ENCODE results near the gene MAP3K7CL.

MAP3K7CL gene

DNA sequence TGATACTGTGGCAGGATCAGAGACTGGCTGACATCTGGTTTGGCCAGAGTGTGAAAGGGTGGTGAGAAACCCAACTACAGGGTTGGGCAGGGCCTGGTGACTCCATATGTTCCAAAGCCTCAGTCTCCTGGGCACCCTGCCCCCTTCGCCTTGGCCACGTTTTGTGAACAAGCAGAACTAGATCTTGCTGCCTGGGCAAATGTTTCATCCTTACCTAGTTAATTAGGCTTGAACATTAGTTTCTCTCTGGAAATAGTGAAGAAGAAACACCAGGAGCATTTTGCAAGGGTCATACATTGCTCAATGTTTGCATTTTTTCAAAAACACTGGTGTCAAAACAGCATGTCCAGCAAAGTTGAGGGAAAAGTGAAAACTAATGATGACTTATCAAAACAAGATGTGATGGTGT lies 60.5 kb downstream of the MAP3K7CL start:
- DNase-seq, result no peak

DNA sequence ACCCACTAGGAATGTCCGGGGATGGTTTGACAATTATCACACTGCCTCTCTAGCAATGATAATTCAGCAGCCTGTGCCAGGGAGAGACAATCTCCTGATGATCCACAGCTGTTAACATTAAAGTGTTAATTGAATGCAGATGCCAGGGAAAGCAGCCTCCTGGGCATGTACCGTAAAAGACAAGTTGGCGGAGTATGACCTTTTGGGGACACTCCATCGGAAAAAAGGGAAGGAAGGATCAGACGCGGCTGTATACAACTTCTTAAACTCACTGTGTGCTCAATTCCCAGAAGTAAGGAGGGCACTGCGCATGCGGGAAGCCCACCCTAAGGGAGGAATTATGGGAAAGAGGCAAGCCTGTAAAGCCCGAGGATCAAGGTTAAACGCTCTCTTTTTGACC lies 62.6 kb downstream of the MAP3K7CL start:
- Histone ChIP-seq H3K4me3 (ENCODE audit: insufficient read depth, low read depth, low read length, poor library complexity, severe bottlenecking) (no peak overlapping the region), H3K9me3 (ENCODE audit: control insufficient read depth, low read length) (peaks cover 3% of the 10 kb centered on the region), H3K27ac (ENCODE audit: insufficient read depth, low read length, poor library complexity, severe bottlenecking) (no peak overlapping the region), H3K36me3 (ENCODE audit: control insufficient read depth, insufficient read depth, low read length) (no peaks in the 10 kb centered on the region), H3K4me1 (ENCODE audit: control insufficient read depth, insufficient read depth, low read length, poor library complexity, severe bottlenecking) (no peaks in the 10 kb centered on the region), H3K27me3 (replicated peaks; ENCODE audit: control insufficient read depth, insufficient read depth, low read length, poor library complexity, severe bottlenecking) (no peaks in the 10 kb centered on the region)
- DNase-seq, result no peak

More for the DNA sequence above, 60.5 kb downstream of the MAP3K7CL start:
- Histone ChIP-seq H3K4me3 (ENCODE audit: insufficient read depth, low read depth, low read length, poor library complexity, severe bottlenecking) (no peak overlapping the region), H3K27ac (ENCODE audit: insufficient read depth, low read length, poor library complexity, severe bottlenecking) (no peak overlapping the region), H3K27me3 (replicated peaks; ENCODE audit: control insufficient read depth, insufficient read depth, low read length, poor library complexity, severe bottlenecking) (no peaks in the 10 kb centered on the region), H3K4me1 (ENCODE audit: control insufficient read depth, insufficient read depth, low read length, poor library complexity, severe bottlenecking) (no peaks in the 10 kb centered on the region), H3K36me3 (ENCODE audit: control insufficient read depth, insufficient read depth, low read length) (no peaks in the 10 kb centered on the region), H3K9me3 (ENCODE audit: control insufficient read depth, low read length) (no peaks in the 10 kb centered on the region)

DNA sequence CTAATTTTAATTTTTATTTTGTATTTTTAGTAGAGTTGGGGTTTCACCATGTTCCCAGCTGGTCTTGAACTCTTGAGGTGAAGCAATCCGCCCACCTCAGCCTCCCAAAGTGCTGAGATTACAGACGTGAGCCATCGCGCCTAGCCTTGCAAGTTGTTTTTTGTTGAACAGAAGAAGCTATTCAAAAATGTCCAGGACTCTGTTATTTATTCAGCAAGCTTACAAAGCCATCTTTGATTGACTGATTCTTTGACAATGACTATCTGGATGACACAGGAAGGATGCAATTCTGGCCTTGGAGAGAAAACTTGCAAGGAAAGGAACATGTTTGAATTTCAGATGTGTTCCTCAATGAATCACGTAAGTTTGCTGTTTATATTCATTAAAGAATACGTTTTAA lies 63.5 kb downstream of the MAP3K7CL start:
- H3K36me3 ChIP-seq (ENCODE audit: control insufficient read depth, insufficient read depth, low read length), result no peaks in the 10 kb centered on the region

DNA sequence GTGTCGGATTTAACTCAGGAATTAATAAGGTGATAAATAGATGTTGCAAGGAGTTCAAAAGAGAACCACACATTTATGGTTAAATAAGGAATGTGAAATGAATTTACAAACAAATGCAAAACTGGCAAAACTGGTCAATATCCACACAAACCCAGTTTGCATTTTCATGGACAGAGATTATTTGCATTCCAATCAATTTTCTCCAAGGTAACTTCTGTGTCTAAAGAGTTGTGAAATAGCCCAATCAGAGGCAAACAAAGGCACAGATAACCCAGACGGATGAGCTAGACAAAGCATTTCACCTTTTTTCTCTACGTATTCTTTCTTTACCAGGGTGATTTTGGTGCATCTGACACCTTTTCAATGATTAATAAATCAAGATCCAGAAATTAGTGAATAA lies 63.9 kb downstream of the MAP3K7CL start:
- no peak overlapping the region for H3K4me3 ChIP-seq (ENCODE audit: insufficient read depth, low read depth, low read length, poor library complexity, severe bottlenecking)
- H3K27me3 ChIP-seq (replicated peaks; ENCODE audit: control insufficient read depth, insufficient read depth, low read length, poor library complexity, severe bottlenecking), result no peaks in the 10 kb centered on the region
- no peak overlapping the region for H3K27ac ChIP-seq (ENCODE audit: insufficient read depth, low read length, poor library complexity, severe bottlenecking)
- H3K9me3 ChIP-seq (ENCODE audit: control insufficient read depth, low read length), result peaks cover 5% of the 10 kb centered on the region
- no peak for DNase-seq
- no peaks in the 10 kb centered on the region for H3K4me1 ChIP-seq (ENCODE audit: control insufficient read depth, insufficient read depth, low read length, poor library complexity, severe bottlenecking)
- no peaks in the 10 kb centered on the region for H3K36me3 ChIP-seq (ENCODE audit: control insufficient read depth, insufficient read depth, low read length)

More for the DNA sequence above, 63.5 kb downstream of the MAP3K7CL start:
- Histone ChIP-seq H3K9me3 (ENCODE audit: control insufficient read depth, low read length) (peaks cover 5% of the 10 kb centered on the region), H3K27me3 (replicated peaks; ENCODE audit: control insufficient read depth, insufficient read depth, low read length, poor library complexity, severe bottlenecking) (no peaks in the 10 kb centered on the region), H3K4me3 (ENCODE audit: insufficient read depth, low read depth, low read length, poor library complexity, severe bottlenecking) (no peak overlapping the region), H3K4me1 (ENCODE audit: control insufficient read depth, insufficient read depth, low read length, poor library complexity, severe bottlenecking) (no peaks in the 10 kb centered on the region), H3K27ac (ENCODE audit: insufficient read depth, low read length, poor library complexity, severe bottlenecking) (no peak overlapping the region)
- no peak for DNase-seq

DNA sequence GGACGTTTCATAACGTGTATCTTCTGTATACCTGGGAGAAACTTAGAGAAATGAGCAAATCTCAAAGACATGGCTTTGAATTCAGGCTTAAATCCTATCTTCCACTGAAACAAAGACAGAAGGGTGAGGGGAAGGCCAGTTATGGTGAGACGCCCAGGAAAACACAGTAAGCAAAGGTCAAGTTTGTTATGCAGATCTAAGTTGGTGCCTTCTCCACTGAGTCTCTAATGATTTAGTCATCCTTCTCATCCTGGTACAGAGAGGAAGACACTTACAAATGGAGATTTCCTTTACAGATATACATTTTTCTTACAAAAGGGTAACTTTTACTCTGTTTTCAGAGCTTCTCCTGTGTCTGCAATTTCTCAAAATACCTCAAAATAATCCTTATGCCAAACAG lies 64.4 kb downstream of the MAP3K7CL start:
- H3K4me1 ChIP-seq (ENCODE audit: control insufficient read depth, insufficient read depth, low read length, poor library complexity, severe bottlenecking), result no peaks in the 10 kb centered on the region
- no peak overlapping the region for H3K4me3 ChIP-seq (ENCODE audit: insufficient read depth, low read depth, low read length, poor library complexity, severe bottlenecking)
- no peak for DNase-seq
- H3K27me3 ChIP-seq (replicated peaks; ENCODE audit: control insufficient read depth, insufficient read depth, low read length, poor library complexity, severe bottlenecking), result no peaks in the 10 kb centered on the region
- H3K36me3 ChIP-seq (ENCODE audit: control insufficient read depth, insufficient read depth, low read length), result no peaks in the 10 kb centered on the region
- H3K27ac ChIP-seq (ENCODE audit: insufficient read depth, low read length, poor library complexity, severe bottlenecking), result no peak overlapping the region
- H3K9me3 ChIP-seq (ENCODE audit: control insufficient read depth, low read length), result peaks cover 5% of the 10 kb centered on the region

DNA sequence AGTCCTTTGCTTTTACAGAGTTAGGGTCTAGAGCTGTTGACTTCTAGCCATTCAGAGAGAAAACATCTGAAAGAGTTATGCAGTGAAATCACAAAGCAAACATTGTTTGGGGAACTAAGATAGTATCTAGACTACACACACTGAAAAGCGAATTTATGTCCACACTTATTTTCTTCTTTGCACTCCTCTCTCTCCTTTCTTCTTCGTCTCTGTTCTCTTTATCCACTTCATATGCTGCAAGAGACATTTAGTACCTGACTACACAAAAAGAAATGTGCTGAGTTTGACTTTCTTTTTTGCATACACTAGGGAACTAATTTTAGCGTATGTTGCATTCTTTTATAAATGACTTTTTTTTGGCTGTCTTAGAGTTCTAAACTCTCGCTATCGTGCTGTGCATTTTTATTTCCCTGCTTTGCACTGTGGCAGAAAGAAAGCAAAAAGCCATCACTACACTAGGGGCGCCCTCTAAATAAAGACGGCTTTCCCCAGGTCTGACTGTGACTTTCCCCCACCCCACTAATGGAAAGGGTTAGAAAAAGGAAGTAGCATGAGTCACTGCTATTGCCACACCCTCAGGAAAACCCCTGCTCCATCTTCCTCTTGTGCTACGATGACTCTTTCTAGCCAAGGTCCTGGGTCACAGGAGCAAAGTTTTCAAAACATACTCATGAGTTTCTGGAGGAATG lies 65.7 kb downstream of the MAP3K7CL start:
- no peaks in the 10 kb centered on the region for H3K36me3 ChIP-seq (ENCODE audit: control insufficient read depth, insufficient read depth, low read length)
- peak overlapping the region; percentile 45 for H3K27ac ChIP-seq (ENCODE audit: insufficient read depth, low read length, poor library complexity, severe bottlenecking)
- H3K4me3 ChIP-seq (ENCODE audit: insufficient read depth, low read depth, low read length, poor library complexity, severe bottlenecking), result peak overlapping the region; percentile 30
- H3K9me3 ChIP-seq (ENCODE audit: control insufficient read depth, low read length), result peaks cover 9% of the 10 kb centered on the region
- no peaks in the 10 kb centered on the region for H3K27me3 ChIP-seq (replicated peaks; ENCODE audit: control insufficient read depth, insufficient read depth, low read length, poor library complexity, severe bottlenecking)
- H3K4me1 ChIP-seq (ENCODE audit: control insufficient read depth, insufficient read depth, low read length, poor library complexity, severe bottlenecking), result no peaks in the 10 kb centered on the region
- peak; percentile 20 to 44 (median 32) for DNase-seq

DNA sequence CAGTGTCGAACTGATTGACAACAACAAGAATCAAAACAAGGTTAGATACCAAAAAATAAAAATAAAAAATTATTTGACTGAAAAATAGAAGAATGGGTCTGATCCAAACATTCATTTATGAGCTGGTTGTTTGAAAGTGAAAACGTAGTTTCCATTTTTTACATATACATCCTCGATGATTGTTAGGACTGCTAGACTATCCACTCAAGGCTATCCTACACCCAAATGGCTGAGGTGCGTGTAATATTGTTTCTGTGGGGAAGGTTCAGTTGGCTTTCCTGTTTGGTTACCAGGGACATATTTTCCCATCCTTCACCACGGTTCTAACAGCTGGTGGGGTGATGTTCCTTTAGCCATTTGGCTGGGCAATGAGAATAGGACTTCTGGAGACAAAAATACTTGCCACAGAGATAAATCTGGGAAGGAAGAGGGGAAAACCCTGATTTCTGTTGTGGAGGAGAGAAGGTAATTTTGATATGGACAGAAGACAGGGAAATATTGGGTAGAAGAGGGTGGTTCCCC lies 66.3 kb downstream of the MAP3K7CL start:
- Histone ChIP-seq H3K36me3 (ENCODE audit: control insufficient read depth, insufficient read depth, low read length) (no peaks in the 10 kb centered on the region), H3K9me3 (ENCODE audit: control insufficient read depth, low read length) (peaks cover 10% of the 10 kb centered on the region), H3K4me3 (ENCODE audit: insufficient read depth, low read depth, low read length, poor library complexity, severe bottlenecking) (peak overlapping the region; percentile 30), H3K4me1 (ENCODE audit: control insufficient read depth, insufficient read depth, low read length, poor library complexity, severe bottlenecking) (no peaks in the 10 kb centered on the region), H3K27ac (ENCODE audit: insufficient read depth, low read length, poor library complexity, severe bottlenecking) (peak overlapping the region; percentile 45), H3K27me3 (replicated peaks; ENCODE audit: control insufficient read depth, insufficient read depth, low read length, poor library complexity, severe bottlenecking) (no peaks in the 10 kb centered on the region)
- DNase-seq, result no peak

DNA sequence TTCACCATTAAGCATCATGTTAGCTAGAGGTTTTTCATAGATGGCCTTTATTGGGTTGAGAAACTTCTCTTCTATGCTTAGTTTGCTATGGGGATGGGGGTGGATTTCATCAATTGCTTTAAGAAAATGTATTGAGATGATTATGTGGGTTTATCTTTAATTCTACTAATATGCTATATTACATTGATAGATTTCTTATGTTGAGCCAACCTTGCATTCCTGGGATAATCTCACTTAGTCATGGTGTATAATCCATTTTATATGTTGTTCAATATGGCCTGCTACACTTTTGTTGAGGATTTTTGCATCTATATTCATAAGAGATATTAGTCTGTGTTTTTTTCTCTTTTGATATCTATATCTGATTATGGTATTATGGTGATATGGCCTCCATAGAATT lies 70.7 kb downstream of the MAP3K7CL start:
- no peak overlapping the region for H3K27ac ChIP-seq (ENCODE audit: insufficient read depth, low read length, poor library complexity, severe bottlenecking)
- no peaks in the 10 kb centered on the region for H3K4me1 ChIP-seq (ENCODE audit: control insufficient read depth, insufficient read depth, low read length, poor library complexity, severe bottlenecking)
- no peaks in the 10 kb centered on the region for H3K27me3 ChIP-seq (replicated peaks; ENCODE audit: control insufficient read depth, insufficient read depth, low read length, poor library complexity, severe bottlenecking)
- H3K36me3 ChIP-seq (ENCODE audit: control insufficient read depth, insufficient read depth, low read length), result no peaks in the 10 kb centered on the region
- H3K9me3 ChIP-seq (ENCODE audit: control insufficient read depth, low read length), result peaks cover 10% of the 10 kb centered on the region
- no peak for DNase-seq
- no peak overlapping the region for H3K4me3 ChIP-seq (ENCODE audit: insufficient read depth, low read depth, low read length, poor library complexity, severe bottlenecking)

DNA sequence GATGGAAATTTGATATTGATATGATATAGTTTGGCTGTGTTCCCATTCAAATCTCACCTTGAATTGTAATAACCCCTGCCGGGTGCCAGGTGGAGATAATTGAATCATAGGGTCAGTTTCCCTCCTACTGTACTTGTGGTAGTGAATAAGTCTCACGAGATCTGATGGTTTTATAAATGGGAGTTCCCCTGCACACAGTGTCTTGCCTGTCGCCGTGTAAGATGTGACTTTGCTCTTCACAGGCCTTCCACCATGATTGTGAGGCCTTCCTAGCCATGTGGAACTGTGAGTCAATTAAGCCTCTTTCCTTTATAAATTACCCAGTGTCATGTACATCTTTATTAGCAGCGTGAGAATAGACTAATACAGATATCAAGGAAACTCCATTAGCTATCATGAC lies 74.6 kb downstream of the MAP3K7CL start:
- Histone ChIP-seq H3K4me3 (ENCODE audit: insufficient read depth, low read depth, low read length, poor library complexity, severe bottlenecking) (no peak overlapping the region), H3K9me3 (ENCODE audit: control insufficient read depth, low read length) (peaks cover 5% of the 10 kb centered on the region), H3K27me3 (replicated peaks; ENCODE audit: control insufficient read depth, insufficient read depth, low read length, poor library complexity, severe bottlenecking) (no peaks in the 10 kb centered on the region)

DNA sequence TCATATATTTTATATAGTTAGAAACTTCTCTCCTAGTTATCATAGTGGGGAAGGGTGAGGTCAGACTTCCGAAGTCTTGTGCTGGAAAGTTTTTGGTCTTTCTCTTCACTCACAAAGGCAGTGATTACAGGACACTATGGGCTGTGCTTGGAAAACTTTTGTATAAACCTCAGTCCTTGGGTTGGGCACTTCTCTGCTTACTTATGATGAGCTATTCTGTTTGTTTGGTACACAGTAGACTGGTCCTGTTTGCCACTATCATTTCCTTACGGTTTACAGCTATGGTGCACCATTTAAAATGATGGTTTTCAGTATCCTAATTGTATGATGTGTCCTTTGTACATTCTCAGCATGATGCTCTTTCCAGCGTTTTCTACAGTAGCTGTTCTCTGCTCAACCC lies 75.5 kb downstream of the MAP3K7CL start:
- no peaks in the 10 kb centered on the region for H3K36me3 ChIP-seq (ENCODE audit: control insufficient read depth, insufficient read depth, low read length)
- H3K27ac ChIP-seq (ENCODE audit: insufficient read depth, low read length, poor library complexity, severe bottlenecking), result no peak overlapping the region
- no peak for DNase-seq
- H3K4me3 ChIP-seq (ENCODE audit: insufficient read depth, low read depth, low read length, poor library complexity, severe bottlenecking), result no peak overlapping the region
- no peaks in the 10 kb centered on the region for H3K4me1 ChIP-seq (ENCODE audit: control insufficient read depth, insufficient read depth, low read length, poor library complexity, severe bottlenecking)
- H3K9me3 ChIP-seq (ENCODE audit: control insufficient read depth, low read length), result peaks cover 3% of the 10 kb centered on the region
- no peaks in the 10 kb centered on the region for H3K27me3 ChIP-seq (replicated peaks; ENCODE audit: control insufficient read depth, insufficient read depth, low read length, poor library complexity, severe bottlenecking)

More for the DNA sequence above, 74.6 kb downstream of the MAP3K7CL start:
- no peak for DNase-seq
- Histone ChIP-seq H3K27ac (ENCODE audit: insufficient read depth, low read length, poor library complexity, severe bottlenecking) (no peak overlapping the region), H3K4me1 (ENCODE audit: control insufficient read depth, insufficient read depth, low read length, poor library complexity, severe bottlenecking) (no peaks in the 10 kb centered on the region), H3K36me3 (ENCODE audit: control insufficient read depth, insufficient read depth, low read length) (no peaks in the 10 kb centered on the region)
